ENCODE results near the gene SNRPD1.

GRCh38 chr18:21660078-21660477, 48.0 kb downstream of the SNRPD1 start:
- TF ChIP-seq POLR2AphosphoS5 (IDR thresholded peaks at IDR 0.05; ENCODE audit: low read depth, low read length) (no peak), REST (IDR thresholded peaks at IDR 0.05; ENCODE audit: insufficient read depth in 1 of 2, low read depth in 2 of 2, low read length in 1 of 2) (no peak), CTCF (IDR thresholded peaks at IDR 0.05) (no peak), SIN3A (IDR thresholded peaks at IDR 0.05; ENCODE audit: borderline replicate concordance, insufficient read depth, low read depth, low read length) (no peak), TCF7L2 (IDR thresholded peaks at IDR 0.05; ENCODE audit: low read depth, low read length) (no peak)

Data from Panc1 (cell line).